ENCODE data around the gene ZNF214. TPM values are rescaled to one million over a fixed set of nuclear protein-coding genes. Genes with fewer than 3 reads are reported as not detected.
"Not testable (repeated sequence)": the region's sequence is repeated elsewhere in the genome, so short reads cannot be mapped to it uniquely, and the experiment has no call there.

ZNF214 gene
- total and polyA plus RNA-seq, 7 donors = 0.46 to 3.1 (median 1.9) TPM

DNA sequence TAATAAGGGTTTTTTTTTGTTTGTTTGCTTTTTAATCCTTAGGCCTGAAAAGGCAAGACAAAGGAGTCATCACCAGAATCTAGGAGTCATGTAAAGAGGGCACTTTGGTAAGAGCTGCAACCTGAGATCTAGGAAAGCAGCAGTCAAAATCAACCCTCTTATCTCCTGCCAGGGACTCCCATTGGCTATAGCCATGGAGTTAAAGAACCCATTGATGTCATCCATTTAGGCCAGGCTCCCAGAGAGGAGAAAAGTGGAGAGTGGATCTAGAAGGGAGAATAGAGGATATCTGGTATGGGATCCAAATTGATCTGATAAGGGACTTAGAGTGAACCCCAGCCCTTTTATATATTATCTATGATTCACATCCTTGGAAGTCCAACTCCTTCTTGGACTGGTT lies 58.0 kb downstream of the ZNF214 start:
- intact Hi-C loops (cut with DNase I) = no loop called here
- TF ChIP-seq, protein P1, sequence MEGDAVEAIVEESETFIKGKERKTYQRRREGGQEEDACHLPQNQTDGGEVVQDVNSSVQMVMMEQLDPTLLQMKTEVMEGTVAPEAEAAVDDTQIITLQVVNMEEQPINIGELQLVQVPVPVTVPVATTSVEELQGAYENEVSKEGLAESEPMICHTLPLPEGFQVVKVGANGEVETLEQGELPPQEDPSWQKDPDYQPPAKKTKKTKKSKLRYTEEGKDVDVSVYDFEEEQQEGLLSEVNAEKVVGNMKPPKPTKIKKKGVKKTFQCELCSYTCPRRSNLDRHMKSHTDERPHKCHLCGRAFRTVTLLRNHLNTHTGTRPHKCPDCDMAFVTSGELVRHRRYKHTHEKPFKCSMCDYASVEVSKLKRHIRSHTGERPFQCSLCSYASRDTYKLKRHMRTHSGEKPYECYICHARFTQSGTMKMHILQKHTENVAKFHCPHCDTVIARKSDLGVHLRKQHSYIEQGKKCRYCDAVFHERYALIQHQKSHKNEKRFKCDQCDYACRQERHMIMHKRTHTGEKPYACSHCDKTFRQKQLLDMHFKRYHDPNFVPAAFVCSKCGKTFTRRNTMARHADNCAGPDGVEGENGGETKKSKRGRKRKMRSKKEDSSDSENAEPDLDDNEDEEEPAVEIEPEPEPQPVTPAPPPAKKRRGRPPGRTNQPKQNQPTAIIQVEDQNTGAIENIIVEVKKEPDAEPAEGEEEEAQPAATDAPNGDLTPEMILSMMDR (IDR thresholded peaks at IDR 0.05) = no peak
- TF ChIP-seq POLR2A (IDR thresholded peaks at IDR 0.05) (no peak), POLR2AphosphoS5 (IDR thresholded peaks at IDR 0.05) (no peak)

DNA sequence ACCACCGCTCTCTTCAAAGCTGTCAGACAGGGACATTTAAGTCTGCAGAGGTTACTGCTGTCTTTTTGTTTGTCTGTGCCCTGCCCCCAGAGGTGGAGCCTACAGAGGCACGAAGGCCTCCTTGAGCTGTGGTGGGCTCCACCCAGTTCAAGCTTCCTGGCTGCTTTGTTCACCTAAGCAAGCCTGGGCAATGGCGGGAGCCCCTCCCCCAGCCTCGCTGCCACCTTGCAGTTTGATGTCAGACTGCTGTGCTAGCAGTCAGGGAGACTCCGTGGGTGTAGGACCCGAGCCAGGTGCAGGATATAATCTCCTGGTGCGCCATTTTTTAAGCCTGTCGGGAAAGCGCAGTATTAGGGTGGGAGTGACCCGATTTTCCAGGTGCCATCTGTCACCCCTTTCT lies 65.9 kb downstream of the ZNF214 start:
- H3K27me3 ChIP-seq; DNase-seq; H3K4me3 ChIP-seq; H3K36me3 ChIP-seq; intact Hi-C loops (cut with DNase I); H3K4me1 ChIP-seq; H3K9me3 ChIP-seq; H3K27ac ChIP-seq: not testable (repeated sequence)
- 92 to 93% methylated on average over 10 of the region's 10 CpGs for WGBS, 2 donors

More for the DNA sequence above, 58.0 kb downstream of the ZNF214 start:
- no peak for DNase-seq
- H3K4me1 ChIP-seq = no peaks in the 10 kb centered on the region
- no peaks in the 10 kb centered on the region for H3K27me3 ChIP-seq
- H3K27ac ChIP-seq = no peak overlapping the region
- peaks cover 0 to 2% (median 0%) of the 10 kb centered on the region in 4 donors for H3K9me3 ChIP-seq
- H3K4me3 ChIP-seq = no peak overlapping the region
- H3K36me3 ChIP-seq = no peaks in the 10 kb centered on the region

Other genes starting within 250 kb of the ZNF214 start
- under 1 TPM in 2 of 4 donors, not detected in 2; 0.28 to 0.41 TPM for gene OR2AG2, start 248.4 kb downstream of the ZNF214 start, total RNA-seq
- gene OR2AG2, start 248.4 kb downstream of the ZNF214 start, polyA plus RNA-seq = under 1 TPM in 1 of 3 donors, not detected in 2; 0.06 TPM
- not detected for gene OR2AG1, start 237.3 kb downstream of the ZNF214 start, total RNA-seq
- not detected for gene OR2AG1, start 237.3 kb downstream of the ZNF214 start, polyA plus RNA-seq
- under 1 TPM in 2 of 4 donors, not detected in 2; 0.14 to 0.28 TPM for gene OR6A2, start 220.7 kb downstream of the ZNF214 start, total RNA-seq
- gene OR6A2, start 220.7 kb downstream of the ZNF214 start, polyA plus RNA-seq = under 1 TPM in 1 of 3 donors, not detected in 2; 0.06 TPM
- not detected for gene OR10A5, start 174.7 kb downstream of the ZNF214 start, total RNA-seq
- not detected for gene OR10A5, start 174.7 kb downstream of the ZNF214 start, polyA plus RNA-seq
- gene OR10A2, start 157.3 kb downstream of the ZNF214 start, total RNA-seq = not detected
- gene OR10A2, start 157.3 kb downstream of the ZNF214 start, polyA plus RNA-seq = not detected
- not detected for gene OR10A4, start 143.7 kb downstream of the ZNF214 start, total RNA-seq
- not detected for gene OR10A4, start 143.7 kb downstream of the ZNF214 start, polyA plus RNA-seq
- gene OR2D2, start 127.8 kb downstream of the ZNF214 start, total RNA-seq = not detected
- not detected for gene OR2D2, start 127.8 kb downstream of the ZNF214 start, polyA plus RNA-seq
- gene OR2D3, start 99.3 kb downstream of the ZNF214 start, total RNA-seq = not detected
- not detected for gene OR2D3, start 99.3 kb downstream of the ZNF214 start, polyA plus RNA-seq
- gene ZNF215, start 93.9 kb downstream of the ZNF214 start, total RNA-seq = 1 to 10 TPM in 2 of 4 donors, under 1 TPM in 2; 0.41 to 3.0 (median 0.78) TPM
- gene ZNF215, start 93.9 kb downstream of the ZNF214 start, polyA plus RNA-seq = 1 to 10 TPM in 2 of 3 donors, under 1 TPM in 1; 0.46 to 1.7 (median 1.2) TPM
- under 1 TPM in 1 of 4 donors, not detected in 3; 0.36 TPM for gene NLRP14, start 133 bp upstream of the ZNF214 start, total RNA-seq
- under 1 TPM in 1 of 3 donors, not detected in 2; 0.01 TPM for gene NLRP14, start 133 bp upstream of the ZNF214 start, polyA plus RNA-seq
- gene RBMXL2, start 68.7 kb upstream of the ZNF214 start, total RNA-seq = not detected
- gene RBMXL2, start 68.7 kb upstream of the ZNF214 start, polyA plus RNA-seq = under 1 TPM in 1 of 3 donors, not detected in 2; 0.03 TPM
- 1 to 10 TPM in 1 of 4 donors, under 1 TPM in 3; 0.16 to 1.1 (median 0.34) TPM for gene SYT9, start 231.6 kb upstream of the ZNF214 start, total RNA-seq
- gene SYT9, start 231.6 kb upstream of the ZNF214 start, polyA plus RNA-seq = under 1 TPM in 1 of 3 donors, not detected in 2; 0.28 TPM